Measurements from ENCODE around the gene SPRR2B. TPM values are rescaled to one million over a fixed set of nuclear protein-coding genes. Genes with fewer than 3 reads are reported as not detected.
A peak's percentile ranks its signal among the peaks of the same experiment; 100 is the strongest.
"Not testable (repeated sequence)": the region's sequence is repeated elsewhere in the genome, so short reads cannot be mapped to it uniquely, and the experiment has no call there.

The SPRR2B gene
- total RNA-seq, 1 donor from 2014 or later = not detected

- H3K9me3 Mint-ChIP-seq = no peaks in the 10 kb centered on the region
- no peak overlapping the region for H3K4me3 Mint-ChIP-seq
- no peaks in the 10 kb centered on the region for H3K36me3 Mint-ChIP-seq
- no peak for DNase-seq (ENCODE audit: low spot score in 2 of 2, unreplicated experiment in 2 of 2)
- TF ChIP-seq CTCF (IDR thresholded peaks at IDR 0.05; ENCODE audit: unreplicated experiment) = no peak
- H3K27me3 Mint-ChIP-seq (ENCODE audit: low read depth) = peaks cover 8% of the 10 kb centered on the region
- H3K4me1 Mint-ChIP-seq = no peaks in the 10 kb centered on the region
- H3K27ac Mint-ChIP-seq = no peak overlapping the region
Measured at GRCh38 chr1:153072806-153073726, 1.7 kb upstream of the SPRR2B start.

- no peaks in the 10 kb centered on the region for H3K4me1 Mint-ChIP-seq
- H3K27ac Mint-ChIP-seq = no peak overlapping the region
- DNase-seq (ENCODE audit: low spot score in 2 of 2, unreplicated experiment in 2 of 2) = no peak
- H3K9me3 Mint-ChIP-seq = peaks cover 3% of the 10 kb centered on the region
- TF ChIP-seq CTCF (IDR thresholded peaks at IDR 0.05; ENCODE audit: unreplicated experiment) = no peak
- no peaks in the 10 kb centered on the region for H3K36me3 Mint-ChIP-seq
- H3K27me3 Mint-ChIP-seq (ENCODE audit: low read depth) = peaks cover 30% of the 10 kb centered on the region
- H3K4me3 Mint-ChIP-seq = no peak overlapping the region
Measured at GRCh38 chr1:153070243-153070642, 1.2 kb downstream of the SPRR2B start.

- Mint-ChIP-seq H3K36me3 (no peaks in the 10 kb centered on the region), H3K4me1 (peaks cover 14% of the 10 kb centered on the region), H3K9me3 (peaks cover under 1% of the 10 kb centered on the region), H3K27me3 (ENCODE audit: low read depth) (peaks cover 37% of the 10 kb centered on the region), H3K4me3 (no peak overlapping the region), H3K27ac (no peak overlapping the region)
- no peak for DNase-seq (ENCODE audit: low spot score in 2 of 2, unreplicated experiment in 2 of 2)
- no peak for TF ChIP-seq CTCF (IDR thresholded peaks at IDR 0.05; ENCODE audit: unreplicated experiment)
Measured at GRCh38 chr1:153058826-153059784, 12.3 kb downstream of the SPRR2B start.

GRCh38 chr1:153058154-153058553 lies 13.3 kb downstream of the SPRR2B start:
- TF ChIP-seq CTCF (IDR thresholded peaks at IDR 0.05; ENCODE audit: unreplicated experiment) = peak; percentile 14
- Mint-ChIP-seq H3K4me1 (peaks cover 14% of the 10 kb centered on the region), H3K27ac (no peak overlapping the region), H3K27me3 (ENCODE audit: low read depth) (peaks cover 40% of the 10 kb centered on the region), H3K9me3 (peaks cover 10% of the 10 kb centered on the region), H3K4me3 (no peak overlapping the region), H3K36me3 (no peaks in the 10 kb centered on the region)
- no peak for DNase-seq (ENCODE audit: low spot score in 2 of 2, unreplicated experiment in 2 of 2)

GRCh38 chr1:153057375-153057774 lies 14.0 kb downstream of the SPRR2B start, which contains the start of gene SPRR2A:
Gene SPRR2A (minus strand): TSS chr1:153057512. CDS start chr1:153056735, 777 bp downstream.
- H3K27me3 Mint-ChIP-seq (ENCODE audit: low read depth) = peaks cover 45% of the 10 kb centered on the region
- H3K4me1 Mint-ChIP-seq = peaks cover 14% of the 10 kb centered on the region
- H3K9me3 Mint-ChIP-seq = peaks cover 17% of the 10 kb centered on the region
- no peak for DNase-seq (ENCODE audit: low spot score in 2 of 2, unreplicated experiment in 2 of 2)
- H3K27ac Mint-ChIP-seq = no peak within 1 kb of the TSS
- TF ChIP-seq CTCF (IDR thresholded peaks at IDR 0.05; ENCODE audit: unreplicated experiment) = no peak
- H3K4me3 Mint-ChIP-seq = no peak within 1 kb of the TSS
- no peaks in the 10 kb centered on the region for H3K36me3 Mint-ChIP-seq

GRCh38 chr1:153056111-153056510 lies 15.3 kb downstream of the SPRR2B start:
- H3K9me3 Mint-ChIP-seq = peaks cover 29% of the 10 kb centered on the region
- peaks cover 49% of the 10 kb centered on the region for H3K27me3 Mint-ChIP-seq (ENCODE audit: low read depth)
- H3K36me3 Mint-ChIP-seq; DNase-seq (ENCODE audit: low spot score in 2 of 2, unreplicated experiment in 2 of 2); H3K4me3 Mint-ChIP-seq; H3K27ac Mint-ChIP-seq: not testable (repeated sequence)
- peaks cover 14% of the 10 kb centered on the region for H3K4me1 Mint-ChIP-seq
